Frontal cortex (tissue), 1 donor: ENCODE data around the gene PPP1R16B. TPM values are rescaled to one million over a fixed set of nuclear protein-coding genes. Genes with fewer than 3 reads are reported as not detected.

ENCODE experiments used
- small RNA-seq: library from RNA; depleted of rRNA; stranded (forward); fragments of <200 nt; gene quantifications from one replicate; pipeline ENCODE3, GENCODE V24; 2014
- total RNA-seq: library from RNA; depleted of rRNA; stranded (reverse); fragments of >200 nt; gene quantifications from one replicate; pipeline ENCODE4 v1.2.3, GENCODE V29; 2014

PPP1R16B gene
- total RNA-seq, 1 donor from 2014 or later: 10.6 TPM

Small RNA genes within 50 kb of the gene (small RNA-seq; reads per million reads assigned to genes)
- gene AL023803.1: not detected

Other genes starting within 250 kb of the PPP1R16B start
- gene ADIG, start 224.5 kb upstream of the PPP1R16B start, total RNA-seq: not detected
- 0.41 TPM for gene ARHGAP40, start 203.9 kb upstream of the PPP1R16B start, total RNA-seq
- gene SLC32A1, start 81.2 kb upstream of the PPP1R16B start, total RNA-seq: 7.7 TPM
- 9.8 TPM for gene ACTR5, start 57.2 kb upstream of the PPP1R16B start, total RNA-seq
- gene FAM83D, start 120.7 kb downstream of the PPP1R16B start, total RNA-seq: 2.4 TPM
- gene DHX35, start 156.6 kb downstream of the PPP1R16B start, total RNA-seq: 15.5 TPM